ENCODE data around the gene SLC6A9.

Gene SLC6A9

GRCh38 chr1:43991476-43992231 is 39.6 kb downstream of the SLC6A9 start, which contains the start of gene CCDC24:
Gene CCDC24 (plus strand): TSS chr1:43991599. CDS start chr1:43991879, 280 bp downstream.
- Histone ChIP-seq H3K9ac (ENCODE audit: low read length) (peak within 1 kb of the TSS; percentile 53), H4K20me1 (ENCODE audit: low read depth, low read length) (no peaks in the 10 kb centered on the region), H3K4me2 (ENCODE audit: low read depth, low read length, poor library complexity, severe bottlenecking) (peak within 1 kb of the TSS; percentile 62), H3K79me2 (ENCODE audit: insufficient read depth, low read length) (no peaks in the 10 kb centered on the region), H3K9me2 (replicated peaks; ENCODE audit: insufficient read depth, low read length) (no peaks in the 10 kb centered on the region), H3K36me3 (ENCODE audit: low read length) (no peaks in the 10 kb centered on the region), H3K4me3 (ENCODE audit: insufficient read depth, low read length, poor library complexity, severe bottlenecking) (peak within 1 kb of the TSS; percentile 55), H3F3A (ENCODE audit: insufficient read depth) (peaks cover 10% of the 10 kb centered on the region; the same call in 1 of the 2 replicates), H3K27me3 (ENCODE audit: low read length) (no peaks in the 10 kb centered on the region), H2AFZ (ENCODE audit: low read depth, low read length, severe bottlenecking) (peak within 1 kb of the TSS; percentile 83), H3K27ac (ENCODE audit: low read depth, low read length) (no peak within 1 kb of the TSS), H3K9me3 (ENCODE audit: insufficient read depth, low read length) (no peaks in the 10 kb centered on the region)
- TF ChIP-seq EZH2phosphoT487 (conservative IDR thresholded peaks at IDR 0.05; ENCODE audit: low read length) (no peak), CTCF (IDR thresholded peaks at IDR 0.05; ENCODE audit: insufficient read depth, low read length, poor library complexity, severe bottlenecking) (no peak)

DNA sequence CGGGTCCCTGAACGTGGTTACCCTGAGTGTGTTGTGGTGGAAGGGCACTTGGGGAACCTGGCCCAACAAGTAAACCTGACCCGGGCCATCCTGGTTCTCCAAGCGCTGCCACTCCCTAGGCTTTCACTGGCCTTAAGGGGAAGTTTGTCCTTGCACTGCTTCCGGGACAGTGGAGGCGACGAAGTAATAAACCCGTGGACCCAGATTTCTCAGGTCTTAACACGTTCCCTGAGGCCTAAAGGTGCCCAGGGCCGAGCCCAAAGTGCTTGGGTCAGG is 40.1 kb downstream of the SLC6A9 start:
- Histone ChIP-seq H2AFZ (ENCODE audit: low read depth, low read length, severe bottlenecking) (peak overlapping the region; percentile 83), H3K36me3 (ENCODE audit: low read length) (no peaks in the 10 kb centered on the region), H3K79me2 (ENCODE audit: insufficient read depth, low read length) (no peaks in the 10 kb centered on the region), H3K27ac (ENCODE audit: low read depth, low read length) (no peak overlapping the region), H3K9me2 (replicated peaks; ENCODE audit: insufficient read depth, low read length) (no peaks in the 10 kb centered on the region), H4K20me1 (ENCODE audit: low read depth, low read length) (no peaks in the 10 kb centered on the region), H3K4me2 (ENCODE audit: low read depth, low read length, poor library complexity, severe bottlenecking) (peak overlapping the region; percentile 62), H3K4me3 (ENCODE audit: insufficient read depth, low read length, poor library complexity, severe bottlenecking) (peak overlapping the region; percentile 55), H3K27me3 (ENCODE audit: low read length) (no peaks in the 10 kb centered on the region), H3K9me3 (ENCODE audit: insufficient read depth, low read length) (no peaks in the 10 kb centered on the region), H3F3A (ENCODE audit: insufficient read depth) (peaks cover 10% of the 10 kb centered on the region; the same call in 1 of the 2 replicates), H3K9ac (ENCODE audit: low read length) (peak overlapping the region; percentile 53)
- TF ChIP-seq CTCF (IDR thresholded peaks at IDR 0.05; ENCODE audit: insufficient read depth, low read length, poor library complexity, severe bottlenecking) (no peak), EZH2phosphoT487 (conservative IDR thresholded peaks at IDR 0.05; ENCODE audit: low read length) (no peak)

- H3K27me3 ChIP-seq (ENCODE audit: low read length) = no peaks in the 10 kb centered on the region
- H3K27ac ChIP-seq (ENCODE audit: low read depth, low read length) = no peak overlapping the region
- peak overlapping the region; percentile 53 for H3K9ac ChIP-seq (ENCODE audit: low read length)
- no peaks in the 10 kb centered on the region for H3K36me3 ChIP-seq (ENCODE audit: low read length)
- peak overlapping the region; percentile 55 for H3K4me3 ChIP-seq (ENCODE audit: insufficient read depth, low read length, poor library complexity, severe bottlenecking)
- peak overlapping the region; percentile 62 for H3K4me2 ChIP-seq (ENCODE audit: low read depth, low read length, poor library complexity, severe bottlenecking)
- no peaks in the 10 kb centered on the region for H3K79me2 ChIP-seq (ENCODE audit: insufficient read depth, low read length)
- H3K9me2 ChIP-seq (replicated peaks; ENCODE audit: insufficient read depth, low read length) = no peaks in the 10 kb centered on the region
- TF ChIP-seq EZH2phosphoT487 (conservative IDR thresholded peaks at IDR 0.05; ENCODE audit: low read length) = no peak
- peak; percentile 59 for TF ChIP-seq CTCF (IDR thresholded peaks at IDR 0.05; ENCODE audit: insufficient read depth, low read length, poor library complexity, severe bottlenecking)
- no peak overlapping the region for H2AFZ ChIP-seq (ENCODE audit: low read depth, low read length, severe bottlenecking)
- no peaks in the 10 kb centered on the region for H3K9me3 ChIP-seq (ENCODE audit: insufficient read depth, low read length)
- peaks cover 10% of the 10 kb centered on the region; the same call in 1 of the 2 replicates for H3F3A ChIP-seq (ENCODE audit: insufficient read depth)
- H4K20me1 ChIP-seq (ENCODE audit: low read depth, low read length) = no peaks in the 10 kb centered on the region
Measured at GRCh38 chr1:43990271-43991199, 40.7 kb downstream of the SLC6A9 start.

All from SU-DHL-6 (cell line).